Measurements from ENCODE around the gene ENAH.

The ENAH gene

DNA sequence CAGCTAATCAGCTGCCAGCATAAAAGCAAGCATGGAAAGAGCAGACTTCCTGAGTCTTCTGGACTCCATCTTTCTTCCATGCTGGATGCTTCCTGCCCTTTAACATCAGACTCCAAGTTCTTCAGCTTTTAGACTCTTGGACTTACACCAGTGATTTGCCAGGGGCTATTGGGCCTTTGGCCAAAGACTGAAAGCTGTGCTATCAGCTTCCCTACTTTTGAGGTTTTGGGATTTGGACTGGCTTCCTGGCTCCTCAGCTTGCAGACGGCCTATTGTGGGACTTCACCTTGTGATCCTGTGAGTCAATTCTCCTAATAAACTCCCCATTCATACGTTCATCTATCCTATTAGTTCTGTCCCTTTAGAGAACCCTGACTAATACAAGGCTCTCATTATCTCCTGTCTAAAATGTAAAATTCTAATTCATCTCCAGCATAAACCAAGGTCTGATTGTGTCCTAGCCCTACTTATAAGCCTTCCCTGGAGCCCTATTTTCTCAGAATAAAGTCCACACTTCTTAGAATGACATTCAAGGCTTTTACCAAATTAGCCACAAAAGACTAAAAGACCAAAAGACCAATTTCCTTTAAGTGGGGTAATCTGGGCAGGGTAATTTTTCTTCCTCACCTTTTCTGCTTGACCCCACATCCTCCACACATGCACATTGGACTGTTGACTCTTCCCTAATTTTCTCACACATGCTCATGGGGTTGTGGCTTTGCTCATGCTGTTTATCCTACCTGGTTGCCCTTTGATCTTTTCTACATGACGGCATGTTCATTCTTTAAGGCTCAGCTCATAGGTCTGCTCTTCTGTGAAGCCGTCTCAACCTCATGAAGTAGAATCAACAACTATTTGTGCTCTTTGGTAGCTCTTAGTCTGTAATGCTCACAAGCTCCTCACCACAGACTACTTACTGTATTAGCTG, 18.1 kb upstream of the ENAH start:
- TF ChIP-seq, protein P1, sequence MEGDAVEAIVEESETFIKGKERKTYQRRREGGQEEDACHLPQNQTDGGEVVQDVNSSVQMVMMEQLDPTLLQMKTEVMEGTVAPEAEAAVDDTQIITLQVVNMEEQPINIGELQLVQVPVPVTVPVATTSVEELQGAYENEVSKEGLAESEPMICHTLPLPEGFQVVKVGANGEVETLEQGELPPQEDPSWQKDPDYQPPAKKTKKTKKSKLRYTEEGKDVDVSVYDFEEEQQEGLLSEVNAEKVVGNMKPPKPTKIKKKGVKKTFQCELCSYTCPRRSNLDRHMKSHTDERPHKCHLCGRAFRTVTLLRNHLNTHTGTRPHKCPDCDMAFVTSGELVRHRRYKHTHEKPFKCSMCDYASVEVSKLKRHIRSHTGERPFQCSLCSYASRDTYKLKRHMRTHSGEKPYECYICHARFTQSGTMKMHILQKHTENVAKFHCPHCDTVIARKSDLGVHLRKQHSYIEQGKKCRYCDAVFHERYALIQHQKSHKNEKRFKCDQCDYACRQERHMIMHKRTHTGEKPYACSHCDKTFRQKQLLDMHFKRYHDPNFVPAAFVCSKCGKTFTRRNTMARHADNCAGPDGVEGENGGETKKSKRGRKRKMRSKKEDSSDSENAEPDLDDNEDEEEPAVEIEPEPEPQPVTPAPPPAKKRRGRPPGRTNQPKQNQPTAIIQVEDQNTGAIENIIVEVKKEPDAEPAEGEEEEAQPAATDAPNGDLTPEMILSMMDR (IDR thresholded peaks at IDR 0.05; ENCODE audit: low read depth, low read length), result no peak
- DNase-seq (ENCODE audit: extremely low read depth, low read depth), result no peak

DNA sequence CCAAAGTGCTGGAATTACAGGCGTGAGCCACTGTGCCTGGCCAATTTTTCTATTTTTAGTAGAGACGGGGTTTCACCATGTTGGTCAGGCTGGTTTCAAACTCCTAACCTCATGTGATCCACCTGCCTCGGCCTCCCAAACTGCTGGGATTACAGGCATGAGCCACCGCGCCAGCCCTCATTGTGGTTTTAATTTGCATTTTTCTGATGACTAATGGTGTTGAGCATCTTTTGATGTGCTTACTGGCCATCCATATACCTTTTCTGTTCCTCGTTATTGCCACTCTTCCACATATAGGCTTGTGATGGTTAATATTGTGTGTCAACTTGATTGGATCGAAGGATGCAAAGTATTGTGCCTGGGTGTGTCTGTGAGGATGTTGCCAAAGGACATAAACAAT, 17.4 kb upstream of the ENAH start:
- no peak for DNase-seq (ENCODE audit: extremely low read depth, low read depth)

DNA sequence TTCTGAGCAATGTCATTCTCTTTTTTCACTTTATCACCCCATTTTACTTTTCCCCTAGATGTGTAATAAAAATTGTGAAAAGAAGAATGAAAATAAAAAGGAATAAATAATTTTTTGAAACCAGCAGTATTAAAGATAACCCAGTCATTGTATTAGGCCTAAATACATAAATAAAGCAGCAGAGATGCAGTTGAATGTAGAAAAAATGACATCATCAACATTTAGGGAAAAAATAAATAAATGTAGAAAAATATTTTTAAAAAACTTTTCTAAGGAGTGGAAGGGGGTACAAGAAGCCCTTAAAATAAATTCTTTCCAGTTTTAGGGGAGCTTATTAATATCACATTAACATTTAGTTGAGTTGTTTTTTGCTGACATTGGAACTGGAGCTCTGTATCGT, 15.3 kb upstream of the ENAH start:
- TF ChIP-seq, protein P1 (IDR thresholded peaks at IDR 0.05; ENCODE audit: low read depth, low read length), result no peak
- DNase-seq (ENCODE audit: extremely low read depth, low read depth), result no peak

More for the DNA sequence above, 17.4 kb upstream of the ENAH start:
- TF ChIP-seq, protein P1 (IDR thresholded peaks at IDR 0.05; ENCODE audit: low read depth, low read length), result no peak

DNA sequence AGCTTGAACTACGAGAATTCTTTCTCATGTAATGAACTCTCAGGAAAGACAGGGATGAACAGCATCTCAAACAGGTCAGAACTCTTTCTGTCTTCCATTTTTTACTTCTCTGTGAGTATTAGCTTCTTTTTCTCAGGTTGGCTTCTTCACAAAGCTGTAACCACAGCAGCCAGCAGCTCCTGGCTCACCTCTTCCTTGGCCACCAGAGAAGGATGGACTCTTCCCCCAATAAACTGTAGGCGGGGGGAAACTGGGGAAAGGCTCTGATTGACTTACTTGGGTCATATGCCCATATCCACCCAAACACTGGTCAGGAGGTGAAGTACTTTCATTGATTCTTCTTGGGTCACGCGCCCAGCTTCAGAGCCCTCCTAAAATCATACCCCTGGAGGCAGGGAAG, 14.4 kb upstream of the ENAH start:
- no peak for DNase-seq (ENCODE audit: extremely low read depth, low read depth)

DNA sequence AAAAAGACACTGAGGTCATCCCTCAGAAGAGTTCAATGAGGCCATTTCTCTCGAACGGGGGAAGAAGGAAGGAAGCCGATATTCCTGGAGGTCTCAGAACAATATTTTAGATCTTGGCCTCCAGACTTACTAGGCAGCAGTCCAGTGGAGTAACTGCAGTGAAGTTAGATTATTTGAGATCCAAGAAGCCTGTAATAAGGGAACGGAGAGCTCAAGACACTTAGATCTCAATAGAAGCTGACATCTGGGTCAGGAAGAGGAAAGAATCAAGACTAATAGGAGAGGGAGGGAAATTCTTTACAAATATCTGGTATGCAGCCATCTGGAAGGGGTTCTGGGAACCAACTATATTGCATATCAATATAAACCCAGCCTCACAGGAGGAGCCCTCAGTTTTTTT, 13.6 kb upstream of the ENAH start:
- TF ChIP-seq, protein P1 (IDR thresholded peaks at IDR 0.05; ENCODE audit: low read depth, low read length), result no peak
- no peak for DNase-seq (ENCODE audit: extremely low read depth, low read depth)

More for the DNA sequence above, 14.4 kb upstream of the ENAH start:
- TF ChIP-seq, protein P1 (IDR thresholded peaks at IDR 0.05; ENCODE audit: low read depth, low read length), result no peak

DNA sequence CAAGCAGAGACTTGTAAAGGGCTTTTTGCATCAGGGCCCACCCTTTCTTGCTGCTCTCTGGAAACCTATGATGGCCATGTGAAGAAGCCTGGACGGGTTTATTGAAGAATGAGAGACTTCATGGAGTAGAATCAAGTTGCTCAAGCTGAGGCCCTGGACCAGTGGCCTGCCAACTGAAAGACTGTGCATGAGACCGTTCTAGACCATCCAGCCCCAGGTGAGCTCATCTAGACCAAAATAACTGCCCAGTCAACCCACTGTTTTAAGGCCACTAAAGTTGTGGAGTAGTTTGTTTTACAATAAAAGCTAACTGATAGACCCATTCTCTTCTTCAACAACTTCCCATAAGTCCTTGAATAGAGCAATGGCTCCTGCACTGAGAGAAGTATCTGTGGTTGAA, 11.8 kb upstream of the ENAH start:
- DNase-seq (ENCODE audit: extremely low read depth, low read depth), result no peak
- TF ChIP-seq, protein P1 (IDR thresholded peaks at IDR 0.05; ENCODE audit: low read depth, low read length), result no peak

DNA sequence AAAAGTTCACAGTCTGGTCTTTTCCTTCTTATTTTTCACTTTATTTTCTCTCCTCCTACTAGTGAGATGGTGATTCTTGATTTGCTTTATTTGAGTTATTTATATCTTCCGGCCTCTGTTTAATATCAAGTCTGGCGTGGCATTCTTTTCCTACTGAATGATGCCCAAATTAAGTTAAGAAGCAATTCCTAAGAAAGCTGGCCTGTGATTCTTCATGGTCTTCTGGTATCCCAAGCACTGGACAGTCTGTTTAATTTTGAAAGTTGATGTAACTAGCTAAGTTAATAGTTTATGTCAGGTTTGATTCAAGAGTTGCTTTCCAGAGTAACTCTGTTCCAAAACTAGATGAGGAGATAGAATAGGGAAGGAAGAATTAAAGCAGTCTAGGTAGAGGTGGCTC, 9.2 kb upstream of the ENAH start:
- TF ChIP-seq, protein P1 (IDR thresholded peaks at IDR 0.05; ENCODE audit: low read depth, low read length), result no peak
- no peak for DNase-seq (ENCODE audit: extremely low read depth, low read depth)

Data from AG09319 (cell line).